GM18505 (cell line): ENCODE data around the gene AGL.

Experiments
- ATAC-seq: cut with Tn5 transposase; IDR thresholded peaks from one replicate; pipeline ENCODE4 v1.9.1; 2021; ENCODE audit not compliant: unreplicated experiment
- POLR2A ChIP-seq: IDR thresholded peaks from 4 replicates; pipeline ENCODE4 v1.6.1; 2011; ENCODE audit warnings: borderline replicate concordance; ENCODE audit not compliant: insufficient read depth, insufficient read length; ENCODE audit errors: extremely low read depth

Gene AGL

DNA sequence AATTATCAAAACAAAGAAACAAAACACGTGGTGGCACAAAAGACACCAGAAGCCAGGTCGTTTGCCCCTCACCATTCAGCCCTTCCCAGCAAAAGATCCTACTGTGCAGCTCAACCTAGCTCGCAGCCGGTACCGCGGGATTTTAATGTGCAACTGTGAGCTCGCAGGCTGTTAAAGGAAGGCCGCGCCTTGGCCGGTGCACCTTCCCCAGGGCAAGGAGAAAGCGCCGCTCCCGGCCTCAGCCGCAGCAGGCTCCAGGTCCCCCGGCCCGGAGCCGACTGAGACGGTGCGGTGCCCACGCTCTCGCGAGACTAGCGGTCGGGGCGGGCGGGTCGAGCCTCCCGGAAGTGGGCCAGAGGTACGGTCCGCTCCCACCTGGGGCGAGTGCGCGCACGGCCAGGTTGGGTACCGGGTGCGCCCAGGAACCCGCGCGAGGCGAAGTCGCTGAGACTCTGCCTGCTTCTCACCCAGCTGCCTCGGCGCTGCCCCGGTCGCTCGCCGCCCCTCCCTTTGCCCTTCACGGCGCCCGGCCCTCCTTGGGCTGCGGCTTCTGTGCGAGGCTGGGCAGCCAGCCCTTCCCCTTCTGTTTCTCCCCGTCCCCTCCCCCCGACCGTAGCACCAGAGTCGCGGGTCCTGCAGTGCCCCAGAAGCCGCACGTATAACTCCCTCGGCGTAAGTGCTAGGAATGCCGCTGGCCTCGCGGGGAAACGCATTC, at the start of gene AGL:
AGL (plus strand) TSS at position 618 of the 715 bp plus-strand sequence. CDS start 682 bp downstream, outside the sequence.
- ATAC-seq = peak; percentile 99
- peak; percentile 96 for TF ChIP-seq POLR2A

- no peak for TF ChIP-seq POLR2A
- ATAC-seq = no peak
Measured at GRCh38 chr1:99801584-99801983, 48.6 kb upstream of the AGL start.

DNA sequence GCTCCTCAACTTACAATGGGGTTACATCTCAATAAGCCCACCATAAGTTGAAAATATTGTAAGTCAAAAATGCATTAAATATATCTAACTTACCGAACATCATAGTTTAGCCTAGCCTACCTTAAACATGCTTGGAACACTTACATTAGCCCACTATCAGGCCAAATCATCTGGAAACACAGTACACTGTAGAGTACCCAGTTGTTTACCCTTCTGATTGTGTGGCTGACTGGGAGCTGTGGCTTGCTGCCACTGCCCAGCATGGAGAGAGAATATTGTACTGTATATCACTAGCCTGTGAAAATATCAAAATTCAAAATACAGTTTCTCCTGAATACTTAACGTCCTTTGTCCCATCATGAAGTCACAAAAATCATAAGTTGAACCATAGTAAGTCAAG, 43.3 kb upstream of the AGL start:
- no peak for ATAC-seq
- no peak for TF ChIP-seq POLR2A

- TF ChIP-seq POLR2A = no peak
- peak; percentile 83 for ATAC-seq
Measured at GRCh38 chr1:99808391-99809115, 41.6 kb upstream of the AGL start.

GRCh38 chr1:99811075-99811474, 39.1 kb upstream of the AGL start:
- no peak for ATAC-seq
- no peak for TF ChIP-seq POLR2A

- no peak for TF ChIP-seq POLR2A
- no peak for ATAC-seq
Measured at GRCh38 chr1:99811747-99812146, 38.4 kb upstream of the AGL start.

GRCh38 chr1:99814373-99814900, 35.7 kb upstream of the AGL start:
- no peak for ATAC-seq
- TF ChIP-seq POLR2A = no peak

GRCh38 chr1:99816656-99817055, 33.5 kb upstream of the AGL start:
- no peak for TF ChIP-seq POLR2A
- no peak for ATAC-seq

DNA sequence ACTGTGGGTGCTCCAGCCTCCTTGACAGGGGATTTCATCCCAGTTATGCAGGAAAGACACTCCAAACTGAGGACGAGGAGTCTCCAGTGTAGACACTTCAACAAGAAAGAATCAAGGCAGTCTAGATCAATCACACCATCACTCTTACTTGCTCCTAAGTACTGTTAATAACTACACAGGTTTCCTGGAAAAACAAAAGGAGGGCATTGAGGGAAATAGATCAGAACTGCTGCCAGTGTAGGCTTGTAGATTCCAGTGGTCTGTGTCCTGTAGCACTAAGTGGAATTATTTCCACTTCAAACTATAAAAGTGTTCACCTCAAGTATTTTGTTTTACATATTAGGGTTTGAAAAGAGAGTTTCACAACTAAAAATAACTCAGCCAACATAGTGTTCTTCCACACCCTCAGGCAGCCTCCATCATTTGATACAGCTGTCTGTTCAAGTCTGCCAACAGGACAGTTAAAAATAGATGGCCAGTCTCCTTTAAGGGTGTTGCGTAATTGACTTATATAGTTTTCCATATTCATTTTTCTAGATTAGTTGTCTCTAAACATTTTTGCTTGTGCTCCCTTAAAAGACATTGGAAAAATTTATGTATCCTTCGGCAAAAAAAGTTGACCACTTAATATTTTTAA, 32.0 kb upstream of the AGL start:
- no peak for ATAC-seq
- no peak for TF ChIP-seq POLR2A

- ATAC-seq = peak; percentile 93
- TF ChIP-seq POLR2A = no peak
Measured at GRCh38 chr1:99820546-99820945, 29.6 kb upstream of the AGL start.

DNA sequence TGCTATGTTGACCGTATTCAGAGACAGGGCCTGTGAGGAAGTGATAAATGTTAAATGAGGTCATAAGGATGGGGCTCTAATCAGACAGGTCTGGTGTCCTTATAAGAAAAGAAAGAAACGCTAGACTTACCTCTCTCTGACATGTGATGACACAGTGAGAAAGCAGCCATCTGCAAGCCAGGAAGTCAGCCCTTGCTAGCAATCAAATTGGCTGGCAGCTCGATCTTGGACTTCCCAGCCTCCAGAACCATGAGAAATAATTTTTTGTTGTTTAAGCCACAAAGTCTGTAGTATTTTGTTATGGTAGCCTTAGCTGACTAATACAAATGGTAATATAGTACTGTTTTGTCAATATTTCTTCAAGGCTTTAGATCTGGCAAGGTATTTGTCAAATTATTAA, 25.1 kb upstream of the AGL start:
- no peak for TF ChIP-seq POLR2A
- no peak for ATAC-seq

GRCh38 chr1:99825702-99826101, 24.5 kb upstream of the AGL start:
- no peak for TF ChIP-seq POLR2A
- ATAC-seq = no peak

DNA sequence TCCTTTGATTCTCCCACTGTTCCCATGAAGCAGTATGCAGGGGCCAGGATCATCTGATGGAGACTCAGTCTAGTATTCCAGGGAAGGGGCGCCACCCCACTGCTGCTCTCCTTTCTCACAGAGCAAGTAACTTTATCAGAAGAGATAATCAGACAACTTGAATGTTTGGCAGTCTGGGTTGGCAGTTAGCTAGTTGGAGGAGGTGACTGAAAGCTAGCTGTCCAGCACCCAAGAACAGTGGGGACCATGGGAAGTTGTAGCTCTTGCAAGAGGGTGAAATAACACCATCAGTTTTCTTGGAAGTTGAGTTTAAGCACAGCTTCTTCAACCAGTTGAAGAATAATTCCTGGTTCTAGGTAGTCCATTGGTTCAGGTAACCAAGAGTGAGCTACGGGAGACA, 22.2 kb upstream of the AGL start:
- ATAC-seq = no peak
- TF ChIP-seq POLR2A = no peak
